ENCODE results near the gene CNFN.

Gene CNFN

DNA sequence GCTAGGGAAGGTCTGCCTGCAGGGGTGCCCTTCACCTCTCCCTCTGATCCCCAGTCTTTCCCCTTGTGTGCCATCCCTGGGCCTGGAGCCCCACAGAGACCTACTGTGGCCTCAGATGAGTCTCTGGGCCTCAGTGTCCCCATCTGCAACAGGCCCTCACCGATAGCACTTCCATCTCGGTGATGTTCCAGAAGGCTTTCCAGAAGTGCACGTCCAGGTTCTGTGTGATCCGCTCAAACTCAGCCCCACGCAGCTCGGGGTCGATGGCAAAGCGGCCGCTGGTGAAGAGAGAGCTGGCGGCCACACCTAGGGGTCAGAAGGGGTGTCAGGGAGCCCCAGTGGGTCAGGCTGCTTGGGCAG lies 17.7 kb upstream of the CNFN start:
- no peak for FAIRE-seq

DNA sequence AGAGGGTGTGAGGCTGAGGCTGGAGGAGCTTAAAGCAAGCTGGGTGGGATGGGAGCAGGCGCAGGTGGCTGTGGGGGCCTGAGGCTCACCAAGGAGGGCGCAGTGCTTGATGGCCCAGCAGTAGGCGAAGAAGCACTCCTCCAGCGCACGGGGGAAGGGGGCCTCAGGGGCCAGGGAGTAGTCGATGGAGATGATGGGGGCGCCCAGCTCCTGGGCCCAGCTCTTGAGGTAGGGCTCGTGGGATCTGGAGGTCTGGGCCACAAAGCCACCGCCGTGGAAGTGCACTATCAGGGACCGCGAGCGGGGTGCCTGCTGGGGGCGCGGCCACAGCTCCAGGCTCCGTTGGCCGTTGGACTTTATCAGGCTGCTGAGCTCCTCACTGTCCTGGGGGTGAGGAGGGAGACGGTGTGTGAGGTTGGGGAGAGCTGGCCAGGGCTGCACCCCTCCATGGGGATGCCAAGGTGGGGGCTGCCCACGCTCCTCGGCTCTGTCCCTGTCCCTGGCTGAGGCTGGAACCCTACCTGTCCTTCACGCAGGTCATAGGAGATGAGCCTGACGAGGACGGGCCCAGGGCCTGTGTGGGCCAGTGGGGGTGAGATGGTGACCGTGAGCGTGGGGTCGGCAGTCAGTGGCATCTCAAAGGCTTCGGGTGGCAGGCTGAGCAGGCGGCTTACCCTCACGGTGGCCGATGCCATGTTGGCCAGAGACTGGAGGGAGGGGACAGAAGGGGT lies 17.2 kb upstream of the CNFN start:
- no peak for FAIRE-seq

GRCh38 chr19:42406111-42406510 lies 16.0 kb upstream of the CNFN start:
- FAIRE-seq, result no peak

- no peak for FAIRE-seq
Measured at GRCh38 chr19:42403586-42403985, 13.5 kb upstream of the CNFN start.

GRCh38 chr19:42402376-42403116 lies 12.4 kb upstream of the CNFN start:
- FAIRE-seq, result no peak

GRCh38 chr19:42401365-42402303 lies 11.5 kb upstream of the CNFN start:
- no peak for FAIRE-seq

GRCh38 chr19:42400404-42400803 lies 10.3 kb upstream of the CNFN start:
- no peak for FAIRE-seq

GRCh38 chr19:42397263-42398166 lies 7.4 kb upstream of the CNFN start:
- no peak for FAIRE-seq

DNA sequence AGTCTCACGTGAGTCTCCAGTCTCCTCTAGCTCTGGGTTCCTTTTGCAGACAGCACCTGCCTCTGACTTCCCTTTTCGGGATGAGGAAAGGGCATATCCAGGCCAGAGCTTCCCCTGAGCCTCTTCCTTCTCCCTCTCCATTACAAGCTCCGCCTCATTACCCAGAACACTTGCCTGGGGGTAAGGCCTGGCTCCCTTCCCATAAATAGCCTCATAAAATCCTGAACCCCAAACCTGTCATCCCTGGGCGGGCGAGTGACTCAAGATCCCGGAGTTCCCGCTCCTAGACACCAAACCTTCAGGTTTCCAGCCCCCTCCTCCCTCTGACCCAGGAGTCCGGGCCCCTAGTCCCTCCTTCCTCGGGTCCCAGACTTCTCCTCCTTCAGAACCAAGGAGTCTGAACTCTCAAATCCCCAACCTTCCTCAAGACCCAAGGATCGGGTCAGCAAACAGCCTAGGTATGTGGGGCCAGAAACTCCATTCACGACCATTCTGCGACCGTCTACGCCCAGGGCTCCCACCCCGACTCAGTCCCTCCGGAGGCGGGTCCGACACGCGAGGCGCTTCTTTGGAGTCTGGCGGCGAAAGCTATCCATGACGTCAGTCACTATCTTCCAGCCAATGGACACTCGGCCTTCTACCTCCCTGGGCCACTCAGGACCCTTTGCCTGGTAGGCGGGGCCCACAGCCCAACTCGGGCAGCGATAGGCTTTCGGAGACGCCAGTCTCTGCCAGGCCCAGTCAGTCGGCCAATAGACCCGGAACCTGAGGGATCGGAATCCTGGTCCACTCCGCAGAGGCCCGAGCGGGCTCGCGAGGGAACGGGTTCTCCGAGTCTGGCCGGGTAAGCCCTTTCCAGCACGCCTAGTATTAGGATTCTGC lies 6.5 kb upstream of the CNFN start:
- FAIRE-seq, result peak; percentile 99

GRCh38 chr19:42394751-42395150 lies 4.7 kb upstream of the CNFN start:
- no peak for FAIRE-seq

DNA sequence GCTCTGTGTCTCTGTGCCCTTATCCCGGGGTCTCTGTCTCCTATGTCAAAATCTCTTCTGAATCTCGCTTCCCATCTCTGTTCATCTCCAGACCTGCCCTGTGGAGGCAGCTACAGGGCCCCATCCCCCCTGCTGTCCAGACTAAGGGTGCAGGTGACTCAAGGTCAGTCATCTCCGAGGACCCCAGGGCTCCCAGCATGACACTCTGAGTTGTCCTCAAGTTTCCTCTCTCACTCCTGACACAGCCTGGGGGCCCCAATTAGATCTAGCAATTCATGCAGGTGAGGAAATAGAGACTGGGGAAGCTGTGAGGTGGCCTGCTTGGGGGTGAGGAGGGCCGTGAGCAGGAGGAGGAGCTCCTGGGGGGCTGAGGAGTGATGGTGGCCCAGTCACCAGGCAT lies 2.1 kb upstream of the CNFN start:
- no peak for FAIRE-seq

DNA sequence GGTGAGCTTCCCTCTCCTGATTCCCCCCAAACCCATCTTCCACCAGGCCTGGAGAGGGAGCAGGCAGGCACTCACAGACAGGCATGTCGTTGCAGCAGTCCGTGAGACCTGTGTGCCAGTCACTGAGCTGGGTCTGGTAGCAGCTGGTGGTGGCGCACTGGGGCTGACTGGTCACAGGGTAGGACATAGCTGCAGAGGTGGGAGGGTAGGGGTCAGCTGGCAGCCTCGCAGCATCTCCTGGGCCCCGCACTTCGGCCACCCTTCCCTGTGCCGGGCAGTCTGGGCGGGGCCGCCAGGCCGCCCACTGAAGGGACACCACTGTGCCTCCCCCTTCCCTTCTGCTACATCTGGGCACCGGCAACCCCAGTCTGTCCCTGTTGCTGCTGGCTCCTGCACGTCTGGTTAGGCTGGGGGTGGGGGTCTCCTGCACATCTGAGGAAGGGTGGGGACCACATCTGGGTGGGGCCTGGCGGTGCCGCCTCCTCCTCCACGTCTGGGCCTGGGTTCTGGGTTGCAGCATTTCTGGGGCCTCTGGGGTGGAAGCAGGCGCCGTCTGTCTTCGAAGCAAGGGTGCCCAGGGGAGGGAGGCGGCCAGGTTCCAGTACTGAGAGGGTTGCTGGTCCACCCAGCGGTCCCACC lies 1.1 kb downstream of the CNFN start:
- FAIRE-seq, result no peak

- no peak for FAIRE-seq
Measured at GRCh38 chr19:42386974-42387707, 3.0 kb downstream of the CNFN start.

GRCh38 chr19:42380155-42380554 lies 9.9 kb downstream of the CNFN start:
- FAIRE-seq, result no peak

DNA sequence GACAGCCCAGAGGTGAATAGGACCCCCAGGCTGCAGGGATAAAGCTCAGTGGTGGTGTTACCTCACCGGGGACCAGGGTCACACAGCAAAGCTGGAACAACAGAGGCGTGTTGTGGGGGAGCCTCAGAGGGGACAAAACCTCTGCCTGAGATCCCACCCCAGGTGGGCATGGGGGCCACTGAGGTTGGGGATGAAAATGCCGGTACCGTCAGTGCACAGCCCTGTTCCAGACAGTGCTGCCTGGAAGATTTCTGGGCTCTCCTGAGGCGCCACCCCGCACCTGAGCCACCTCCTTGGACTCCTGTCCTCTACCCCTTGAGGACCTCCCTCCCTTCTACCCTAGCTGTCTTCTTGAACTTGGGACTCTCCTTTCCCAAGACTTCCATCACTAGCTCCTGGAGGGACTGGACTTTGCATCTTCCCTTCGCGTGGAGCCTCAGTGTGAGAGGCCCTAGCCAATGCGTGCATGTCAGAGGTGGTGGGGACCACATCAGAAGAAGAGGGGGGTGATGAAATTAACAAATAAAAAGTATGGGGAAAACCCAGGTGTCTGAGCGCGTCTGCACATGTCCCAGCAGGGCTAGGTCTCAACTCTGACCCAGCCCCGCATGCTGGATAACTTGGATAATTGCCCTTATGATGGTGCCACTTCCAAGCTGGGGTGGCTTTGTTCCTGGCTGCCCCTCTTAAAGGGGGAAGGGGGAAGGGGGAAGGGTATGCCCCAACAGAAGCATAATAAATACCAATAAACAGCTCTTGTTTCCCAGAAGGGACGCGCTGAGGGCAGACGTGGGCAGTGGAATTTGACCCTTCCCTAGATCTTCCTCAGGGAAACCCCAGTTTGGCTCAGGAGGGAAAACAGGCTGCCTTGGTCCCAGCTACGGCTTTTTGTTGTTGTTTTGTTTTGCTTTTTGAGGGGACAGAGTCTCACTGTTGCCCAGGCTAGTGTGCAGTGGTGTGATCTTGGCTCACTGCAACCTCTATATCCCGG lies 11.6 kb downstream of the CNFN start:
- no peak for FAIRE-seq

DNA sequence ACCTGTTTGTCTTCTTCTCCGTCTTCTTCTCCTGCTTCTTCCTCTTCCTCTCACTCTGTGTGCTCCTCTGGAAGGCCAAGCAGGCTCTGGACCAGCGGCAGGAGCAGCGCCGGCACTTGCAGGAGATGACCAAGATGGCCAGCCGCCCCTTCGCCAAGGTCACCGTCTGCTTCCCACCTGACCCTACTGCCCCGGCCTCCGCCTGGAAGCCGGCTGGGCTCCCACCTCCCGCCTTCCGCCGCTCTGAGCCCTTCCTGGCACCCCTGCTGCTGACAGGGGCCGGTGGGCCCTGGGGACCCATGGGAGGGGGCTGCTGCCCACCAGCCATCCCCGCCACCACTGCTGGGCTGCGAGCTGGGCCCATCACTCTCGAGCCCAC lies 13.9 kb downstream of the CNFN start:
- no peak for FAIRE-seq

GRCh38 chr19:42375415-42376176 lies 14.5 kb downstream of the CNFN start:
- no peak for FAIRE-seq

- no peak for FAIRE-seq
Measured at GRCh38 chr19:42374826-42375376, 15.2 kb downstream of the CNFN start.

Data from endometrium (tissue), 2 donors.